ENCODE data around the gene SETSIP.
"Not testable (repeated sequence)": the region's sequence is repeated elsewhere in the genome, so short reads cannot be mapped to it uniquely, and the experiment has no call there.

SETSIP gene, protein sequence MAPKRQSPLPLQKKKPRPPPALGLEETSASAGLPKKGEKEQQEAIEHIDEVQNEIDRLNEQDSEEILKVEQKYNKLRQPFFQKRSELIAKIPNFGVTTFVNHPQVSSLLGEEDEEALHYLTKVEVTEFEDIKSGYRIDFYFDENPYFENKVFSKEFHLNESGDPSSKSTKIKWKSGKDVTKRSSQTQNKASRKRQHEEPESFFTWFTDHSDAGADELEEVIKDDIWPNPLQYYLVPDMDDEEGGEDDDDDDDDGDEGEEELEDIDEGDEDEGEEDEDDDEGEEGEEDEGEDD

DNA sequence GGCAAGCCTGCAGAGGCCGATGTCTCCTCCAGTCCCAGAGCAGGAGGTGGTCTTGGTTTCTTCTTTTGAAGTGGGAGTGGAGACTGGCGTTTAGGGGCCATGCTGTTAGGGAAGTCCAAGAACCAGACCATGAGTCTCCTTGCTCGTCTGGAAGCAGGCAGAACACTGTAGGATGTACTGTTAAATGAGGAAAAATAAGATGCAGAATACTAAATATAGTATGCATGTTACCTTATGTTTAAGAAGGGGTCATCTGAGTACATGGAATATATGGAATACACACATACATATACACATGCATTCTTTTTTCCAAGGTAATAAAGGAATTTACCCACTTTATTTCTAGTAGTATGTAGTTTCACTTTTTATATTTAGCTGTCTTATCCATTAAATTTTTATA lies at the start of gene SETSIP:
Gene SETSIP (minus strand): TSS at position 101 of the 400 bp plus-strand sequence. CDS start 0 bp downstream, at position 101.
- DNase-seq, result no peak

GRCh38 chr1:92123868-92124267 lies 48.7 kb upstream of the SETSIP start:
- no peak for DNase-seq

DNA sequence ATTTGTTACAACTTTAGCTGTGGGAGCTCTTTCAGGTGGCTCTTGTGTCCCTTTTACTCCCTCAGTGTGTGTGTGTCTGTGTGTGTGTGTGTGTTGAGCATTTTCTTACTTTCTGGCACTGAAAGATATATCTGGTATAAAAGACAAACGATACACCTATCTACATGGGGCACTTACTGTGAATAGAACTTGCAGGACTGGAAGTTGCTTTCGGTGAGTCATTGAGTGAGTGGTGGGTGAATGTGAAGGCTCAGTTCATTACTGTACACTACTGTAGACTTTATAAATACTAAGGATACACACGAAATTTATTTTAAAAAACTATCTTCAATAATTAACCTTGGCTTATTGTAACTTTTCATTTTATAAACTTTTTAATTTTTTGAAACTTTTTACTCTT lies 43.6 kb upstream of the SETSIP start:
- DNase-seq, result no peak

GRCh38 chr1:92117526-92117925 lies 42.3 kb upstream of the SETSIP start:
- DNase-seq, result no peak

- DNase-seq, result no peak
Observed at GRCh38 chr1:92108631-92109030, 33.4 kb upstream of the SETSIP start.

DNA sequence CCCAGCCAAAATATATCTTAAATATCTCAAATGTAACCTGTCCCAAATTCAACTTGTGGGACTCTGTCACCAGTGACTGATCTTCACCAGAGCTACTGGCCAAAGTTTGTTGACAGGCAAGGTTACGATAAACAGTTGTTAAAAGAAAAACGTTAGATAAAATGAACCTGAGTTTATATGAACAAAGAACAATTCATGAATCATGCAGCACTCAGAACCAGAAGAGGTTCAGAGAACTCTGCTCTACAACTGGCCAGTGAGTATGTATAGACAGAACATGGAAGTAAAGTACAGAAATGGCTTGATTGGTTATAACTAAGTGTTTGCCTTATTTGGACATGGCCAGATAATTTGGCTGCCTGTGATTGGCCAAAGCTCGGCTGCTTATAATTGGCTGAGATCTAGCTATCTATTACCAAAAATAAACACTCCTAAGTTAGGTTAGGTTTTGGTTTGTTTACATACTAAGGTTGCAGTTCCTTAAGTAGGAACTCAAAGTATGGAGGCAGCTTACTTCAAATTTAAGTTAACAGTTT lies 30.4 kb upstream of the SETSIP start:
- no peak for DNase-seq

DNA sequence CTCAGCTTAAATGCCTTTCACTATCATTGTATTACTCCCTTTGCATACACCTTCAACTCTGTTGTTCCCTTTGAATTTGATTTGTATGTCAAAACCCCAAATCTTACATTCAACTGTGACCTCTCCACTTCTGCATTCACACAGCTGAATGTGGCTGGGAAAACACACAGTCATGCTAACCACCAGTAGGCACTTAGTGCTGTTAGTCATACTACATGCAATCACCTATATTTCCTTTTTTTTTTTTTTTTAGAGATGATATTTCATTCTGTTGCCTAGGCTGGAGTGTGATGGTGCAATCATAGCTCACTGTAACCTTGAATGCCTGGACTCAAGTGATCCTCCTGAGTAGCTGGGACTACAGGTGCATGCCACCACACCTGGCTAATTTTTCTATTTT lies 21.1 kb upstream of the SETSIP start:
- DNase-seq, result no peak

DNA sequence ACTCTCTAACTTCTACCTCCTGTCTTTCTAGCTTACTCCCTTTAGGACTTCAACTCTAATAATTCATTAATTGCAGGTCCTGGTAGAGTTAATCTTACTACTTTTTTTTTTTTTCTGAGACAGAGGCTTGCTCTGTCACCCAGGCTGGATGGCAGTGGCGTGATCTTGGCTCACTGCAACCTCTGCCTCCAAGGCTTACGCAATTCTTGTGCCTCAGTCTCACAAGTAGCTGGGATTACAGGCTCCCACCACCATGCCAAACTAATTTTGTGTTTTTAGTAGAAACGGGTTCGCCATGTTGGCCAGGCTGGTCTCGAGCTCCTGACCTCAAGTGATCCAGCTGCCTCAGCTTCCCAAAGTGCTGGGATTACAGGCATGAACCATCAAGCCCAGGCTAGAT lies 20.7 kb upstream of the SETSIP start:
- DNase-seq, result no peak

DNA sequence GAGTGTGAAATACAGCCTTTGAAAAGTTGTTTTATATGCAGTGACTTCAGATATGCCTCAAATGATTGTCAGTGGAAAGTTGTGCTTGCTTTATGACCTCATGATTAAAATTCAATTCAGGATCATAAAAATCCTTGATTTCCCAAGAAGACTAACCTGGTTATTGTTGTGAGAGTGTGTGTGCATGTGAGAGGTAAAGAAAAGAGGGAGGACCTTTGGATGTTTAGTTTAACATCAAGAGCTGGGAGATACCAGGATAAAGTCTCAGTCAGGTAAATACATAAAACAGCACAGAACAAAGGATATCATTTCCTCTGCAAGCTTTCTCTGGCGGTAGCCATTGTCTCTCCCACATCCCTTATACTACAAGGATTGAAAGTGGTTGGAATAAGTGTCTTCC lies 19.4 kb upstream of the SETSIP start:
- no peak for DNase-seq

GRCh38 chr1:92094090-92094489 lies 18.9 kb upstream of the SETSIP start:
- DNase-seq, result no peak

GRCh38 chr1:92091625-92092024 lies 16.4 kb upstream of the SETSIP start:
- no peak for DNase-seq

DNA sequence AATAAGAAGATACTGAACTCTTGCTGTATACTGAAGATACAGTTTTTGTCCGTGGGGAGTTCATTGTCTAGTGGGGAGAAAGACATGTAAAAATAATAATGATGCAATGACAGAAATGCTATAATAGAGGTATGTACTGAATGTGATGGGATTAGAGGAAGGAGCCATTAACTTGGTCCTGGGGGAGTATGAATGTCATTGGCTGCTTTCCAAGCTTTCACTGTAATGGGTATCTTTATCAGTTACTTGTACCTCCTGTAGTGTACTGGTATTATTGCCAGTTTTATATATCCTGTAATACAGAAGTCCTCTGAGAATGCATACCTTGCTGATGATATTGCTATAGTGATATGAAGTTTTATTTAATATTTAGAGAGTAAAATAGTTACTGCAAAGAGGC lies 12.3 kb upstream of the SETSIP start:
- DNase-seq, result no peak

- DNase-seq, result no peak
Observed at GRCh38 chr1:92085727-92086126, 10.5 kb upstream of the SETSIP start.

GRCh38 chr1:92084651-92085050 lies 9.4 kb upstream of the SETSIP start:
- DNase-seq, result no peak

- no peak for DNase-seq
Observed at GRCh38 chr1:92081031-92081430, 5.8 kb upstream of the SETSIP start.

GRCh38 chr1:92080128-92080985 lies 5.1 kb upstream of the SETSIP start, which contains the start of gene BTBD8:
TSS of gene BTBD8 (plus strand) at chr1:92080345. CDS start at chr1:92080572, 227 bp downstream.
- peak; percentile 61 to 80 for DNase-seq

DNA sequence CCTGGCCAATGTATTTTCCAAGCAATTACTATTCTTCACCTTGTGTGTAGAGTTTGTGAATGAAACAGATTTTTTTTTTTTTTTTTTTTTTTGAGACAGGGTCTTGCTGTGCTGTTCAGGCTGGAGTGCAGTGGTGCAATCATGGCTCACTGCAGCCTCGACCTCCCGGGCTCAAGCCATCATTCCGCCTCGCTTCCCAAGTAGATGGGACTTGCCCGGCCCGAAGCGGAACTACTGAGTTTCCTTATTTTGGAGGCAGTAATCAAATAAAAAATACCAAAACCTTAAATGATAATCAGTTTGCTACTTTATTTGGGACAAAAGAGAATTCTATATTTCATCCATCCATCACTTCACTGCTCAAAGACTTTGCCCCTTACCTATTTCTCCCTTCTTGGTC lies 4.2 kb upstream of the SETSIP start:
- DNase-seq, result no peak

DNA sequence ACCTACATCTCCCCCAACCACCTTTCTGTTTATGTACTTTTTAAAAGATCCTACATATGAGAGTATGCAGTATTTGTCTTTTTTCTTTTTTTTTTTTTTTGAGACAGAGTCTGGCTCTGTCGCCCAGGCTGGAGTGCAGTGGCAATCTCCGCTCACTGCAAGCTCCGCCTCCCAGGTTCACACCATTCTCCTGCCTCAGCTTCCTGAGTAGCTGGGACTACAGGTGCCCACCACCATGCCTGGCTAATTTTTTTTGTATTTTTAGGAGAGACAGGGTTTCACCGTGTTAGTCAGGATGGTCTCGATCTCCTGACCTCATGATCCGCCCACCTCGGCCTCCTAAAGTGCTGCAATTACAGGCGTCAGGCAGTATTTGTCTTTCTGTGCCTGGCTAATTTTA lies 2.9 kb upstream of the SETSIP start:
- not testable (repeated sequence) for DNase-seq

GRCh38 chr1:92076363-92076762 lies 1.2 kb upstream of the SETSIP start:
- no peak for DNase-seq

DNA sequence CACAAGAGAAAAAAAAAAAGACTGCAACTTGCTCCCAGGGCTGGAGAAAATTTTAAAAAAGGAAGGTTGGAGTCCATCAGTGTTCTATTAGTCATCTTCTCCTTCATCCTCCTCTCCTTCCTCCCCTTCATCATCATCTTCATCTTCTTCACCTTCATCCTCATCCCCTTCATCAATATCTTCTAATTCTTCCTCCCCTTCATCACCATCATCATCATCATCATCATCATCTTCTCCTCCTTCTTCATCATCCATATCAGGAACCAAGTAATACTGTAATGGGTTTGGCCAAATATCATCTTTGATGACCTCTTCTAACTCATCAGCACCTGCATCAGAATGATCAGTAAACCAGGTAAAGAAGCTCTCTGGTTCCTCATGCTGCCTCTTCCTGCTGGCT lies 765 bp downstream of the SETSIP start:
- not testable (repeated sequence) for DNase-seq

DNA sequence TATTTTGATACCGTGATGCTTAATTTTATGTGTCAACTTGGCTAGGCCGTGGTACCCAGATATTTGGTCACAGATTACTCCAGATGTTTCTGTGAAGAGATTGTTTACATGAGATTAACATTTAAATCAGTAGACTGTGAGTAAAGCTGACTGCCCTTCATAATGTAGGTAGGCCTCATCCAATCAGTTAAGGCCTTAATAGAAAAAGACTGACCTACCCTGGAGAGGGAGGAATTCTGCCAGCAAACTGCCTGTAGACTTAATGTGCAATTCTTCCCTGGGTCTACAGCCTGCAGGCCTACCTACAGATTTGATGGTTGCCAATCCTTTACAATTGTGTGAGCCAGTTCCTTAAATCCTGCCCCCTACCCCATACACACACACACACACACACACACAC lies 4.3 kb downstream of the SETSIP start:
- no peak for DNase-seq

GRCh38 chr1:92066321-92066720 lies 8.9 kb downstream of the SETSIP start:
- DNase-seq, result no peak

GRCh38 chr1:92065042-92065441 lies 10.2 kb downstream of the SETSIP start:
- DNase-seq, result no peak

- no peak for DNase-seq
Observed at GRCh38 chr1:92051948-92052347, 23.3 kb downstream of the SETSIP start.
